Liver (tissue), 9 donors: ENCODE data around the gene LMF1. TPM values are rescaled to one million over a fixed set of nuclear protein-coding genes. Genes with fewer than 3 reads are reported as not detected.
A peak's percentile ranks its signal among the peaks of the same experiment; 100 is the strongest.

Experiments used
- DNase-seq: peaks from one replicate; pipeline ENCODE4 v3.0.0-alpha.2; 2017; ENCODE audit warnings: low spot score
- H3K27ac ChIP-seq, 2 donors: one replicate each; pipeline ENCODE4 v1.7.0; 2013; ENCODE audit warnings: inconsistent platforms in 2 of 2, low read length in 2 of 2, control low read depth in 1 of 2, low read depth in 1 of 2, mild to moderate bottlenecking in 1 of 2
- H3K27me3 ChIP-seq, 4 donors: one replicate each; pipeline versions ENCODE4 v1.6.1 to v1.7.0; 2013; ENCODE audit warnings: low read length in 3 of 4, inconsistent platforms in 1 of 4, mild to moderate bottlenecking in 1 of 4, moderate library complexity in 1 of 4; ENCODE audit not compliant: control insufficient read depth in 4 of 4, insufficient read depth in 4 of 4
- H3K36me3 ChIP-seq, 4 donors: one replicate each; pipeline versions ENCODE4 v1.6.1 to v1.7.0; 2013; ENCODE audit warnings: low read length in 3 of 4, mild to moderate bottlenecking in 3 of 4, low read depth in 1 of 4, moderate library complexity in 1 of 4; ENCODE audit not compliant: control insufficient read depth in 4 of 4, insufficient read depth in 3 of 4
- H3K4me1 ChIP-seq, 4 donors: one replicate each; pipeline versions ENCODE4 v1.6.1 to v1.7.0; 2013; ENCODE audit warnings: low read length in 3 of 4, mild to moderate bottlenecking in 3 of 4, moderate library complexity in 1 of 4; ENCODE audit not compliant: control insufficient read depth in 4 of 4, insufficient read depth in 4 of 4
- H3K4me3 ChIP-seq, 3 donors: one replicate each; pipeline versions ENCODE4 v1.6.1 to v1.7.0; 2013; ENCODE audit warnings: low read length in 3 of 3, control low read depth in 1 of 3, low read depth in 1 of 3, mild to moderate bottlenecking in 1 of 3
- H3K9ac ChIP-seq, 2 donors: one replicate each; pipeline ENCODE4 v1.7.0; 2013; ENCODE audit warnings: low read length in 2 of 2, mild to moderate bottlenecking in 2 of 2, moderate library complexity in 2 of 2, control low read depth in 1 of 2, low read depth in 1 of 2
- H3K9me3 ChIP-seq, 4 donors: one replicate each; pipeline versions ENCODE4 v1.6.1 to v1.7.0; 2013; ENCODE audit warnings: low read length in 3 of 4; ENCODE audit not compliant: control insufficient read depth in 4 of 4
- EGR1 ChIP-seq, 2 donors: IDR thresholded peaks; 2 replicates each; pipeline ENCODE4 v1.6.1; 2016 to 2018; ENCODE audit warnings: antibody characterized with exemption in 2 of 2, low read depth in 2 of 2
- FOXA1 ChIP-seq: IDR thresholded peaks from 2 replicates; pipeline ENCODE4 v1.6.1; 2016; ENCODE audit warnings: antibody characterized with exemption
- FOXA2 ChIP-seq: IDR thresholded peaks from 2 replicates; pipeline ENCODE4 v1.6.1; 2016; ENCODE audit warnings: antibody characterized with exemption
- GABPA ChIP-seq, 2 donors: IDR thresholded peaks in 1 of 2; conservative IDR thresholded peaks in 1 of 2; 2 replicates each; pipeline ENCODE4 v1.6.1; 2016; ENCODE audit warnings: antibody characterized with exemption in 2 of 2, mild to moderate bottlenecking in 1 of 2, moderate library complexity in 1 of 2
- HNF4A ChIP-seq, 2 donors: conservative IDR thresholded peaks; 2 replicates each; pipeline ENCODE4 v1.6.1; 2016; ENCODE audit warnings: antibody characterized with exemption in 2 of 2, mild to moderate bottlenecking in 2 of 2
- HNF4G ChIP-seq: IDR thresholded peaks from 2 replicates; pipeline ENCODE4 v1.6.1; 2016; ENCODE audit warnings: antibody characterized with exemption
- NR2F2 ChIP-seq: IDR thresholded peaks from 2 replicates; pipeline ENCODE4 v1.6.1; 2016; ENCODE audit warnings: antibody characterized with exemption
- RXRA ChIP-seq, 2 donors: IDR thresholded peaks; 2 replicates each; pipeline ENCODE4 v1.6.1; 2017 to 2018; ENCODE audit warnings: antibody characterized with exemption in 2 of 2, mild to moderate bottlenecking in 1 of 2
- TAF1 ChIP-seq: conservative IDR thresholded peaks from 2 replicates; pipeline ENCODE4 v1.6.1; 2016; ENCODE audit warnings: antibody characterized with exemption, mild to moderate bottlenecking
- YY1 ChIP-seq: IDR thresholded peaks from 2 replicates; pipeline ENCODE4 v1.6.1; 2016; ENCODE audit warnings: antibody characterized with exemption, mild to moderate bottlenecking
- ZBTB33 ChIP-seq: IDR thresholded peaks from 2 replicates; pipeline ENCODE4 v1.6.1; 2016; ENCODE audit warnings: antibody characterized with exemption
- WGBS: extraction: QIAGEN DNeasy Blood & Tissue Kit; methylation state at CpG from one replicate; pipeline ENCODE4 v1.1.7; 2013; 5-methylcytosine and 5-hydroxymethylcytosine counted together
- polyA plus RNA-seq, 2 donors: library from polyadenylated mRNA; stranded (reverse) in 1 of 2; unstranded in 1 of 2; fragments of 200-250 nt in 1 of 2; fragments of >200 nt in 1 of 2; fragmentation: Nextera tagmentation in 1 of 2; extraction: Ambion mirVana in 1 of 2; gene quantifications; one replicate each; pipeline versions ENCODE4 v1.2.1 to v1.2.3, GENCODE V29; 2013 to 2015
- total RNA-seq, 2 donors: library from RNA; depleted of rRNA; stranded (reverse); fragments of >200 nt; gene quantifications; one replicate each; pipeline ENCODE4 v1.2.3, GENCODE V29; 2014
- TF ChIP-seq, protein P1 (sequence below): fragments of 150-350 bp; IDR thresholded peaks from 2 replicates; pipeline ENCODE4 v1.5.1; 2017; ENCODE audit warnings: improper control_type of control experiment, low read depth, low read length; ENCODE audit not compliant: missing input control
- TF ChIP-seq, protein P2 (sequence below): IDR thresholded peaks from 2 replicates; pipeline ENCODE4 v1.6.1; 2016; ENCODE audit warnings: antibody characterized with exemption
- donor health status: healthy.
- donor health status: healthy.
- donor health status: healthy.
- donor health status: healthy.
- donor health status: healthy.

Gene LMF1
- total and polyA plus RNA-seq, 4 donors: 8.8 to 24.3 (median 12.6) TPM

DNA sequence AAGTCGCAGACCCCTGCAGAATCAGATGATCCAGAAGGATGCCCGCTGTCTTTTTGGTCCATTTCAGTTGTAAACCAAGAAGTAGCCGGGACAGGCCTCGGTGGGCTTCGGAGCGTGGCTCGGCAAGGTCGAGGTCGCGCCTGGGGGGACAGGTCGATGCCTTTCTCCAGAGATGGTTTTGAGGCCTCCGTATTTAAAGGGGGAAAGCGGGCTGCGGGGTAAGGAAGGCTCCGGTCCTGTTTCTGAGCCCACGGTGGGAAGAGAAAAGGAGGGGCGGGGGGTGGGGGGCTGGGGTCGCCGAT is 162.7 kb downstream of the LMF1 start:
- no peak for TF ChIP-seq NR2F2
- TF ChIP-seq, protein P1, sequence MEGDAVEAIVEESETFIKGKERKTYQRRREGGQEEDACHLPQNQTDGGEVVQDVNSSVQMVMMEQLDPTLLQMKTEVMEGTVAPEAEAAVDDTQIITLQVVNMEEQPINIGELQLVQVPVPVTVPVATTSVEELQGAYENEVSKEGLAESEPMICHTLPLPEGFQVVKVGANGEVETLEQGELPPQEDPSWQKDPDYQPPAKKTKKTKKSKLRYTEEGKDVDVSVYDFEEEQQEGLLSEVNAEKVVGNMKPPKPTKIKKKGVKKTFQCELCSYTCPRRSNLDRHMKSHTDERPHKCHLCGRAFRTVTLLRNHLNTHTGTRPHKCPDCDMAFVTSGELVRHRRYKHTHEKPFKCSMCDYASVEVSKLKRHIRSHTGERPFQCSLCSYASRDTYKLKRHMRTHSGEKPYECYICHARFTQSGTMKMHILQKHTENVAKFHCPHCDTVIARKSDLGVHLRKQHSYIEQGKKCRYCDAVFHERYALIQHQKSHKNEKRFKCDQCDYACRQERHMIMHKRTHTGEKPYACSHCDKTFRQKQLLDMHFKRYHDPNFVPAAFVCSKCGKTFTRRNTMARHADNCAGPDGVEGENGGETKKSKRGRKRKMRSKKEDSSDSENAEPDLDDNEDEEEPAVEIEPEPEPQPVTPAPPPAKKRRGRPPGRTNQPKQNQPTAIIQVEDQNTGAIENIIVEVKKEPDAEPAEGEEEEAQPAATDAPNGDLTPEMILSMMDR: no peak
- WGBS: 28% methylated on average over 19 of the region's 19 CpGs
- Histone ChIP-seq H3K36me3 (no peaks in the 10 kb centered on the region), H3K27me3 (peaks cover 0 to under 1% (median 0%) of the 10 kb centered on the region in 4 donors), H3K9me3 (no peaks in the 10 kb centered on the region), H3K9ac (no peak overlapping the region), H3K4me3 (peak overlapping the region; percentile 44 to 89 (median 63)), H3K27ac (no peak overlapping the region), H3K4me1 (peaks cover 0 to 10% (median 5%) of the 10 kb centered on the region in 4 donors)
- DNase-seq: no peak

- no peaks in the 10 kb centered on the region for H3K9me3 ChIP-seq
- H3K27me3 ChIP-seq: no peaks in the 10 kb centered on the region
- WGBS: 8% methylated on average over 80 of the region's 80 CpGs
- H3K4me3 ChIP-seq: peak overlapping the region; percentile 66 to 89 (median 85)
- peaks cover 0 to 10% (median 5%) of the 10 kb centered on the region in 4 donors for H3K4me1 ChIP-seq
- H3K36me3 ChIP-seq: no peaks in the 10 kb centered on the region
- peak overlapping the region; percentile 64 to 65 for H3K27ac ChIP-seq
- peak overlapping the region; percentile 1 to 65 for H3K9ac ChIP-seq
- peak; percentile 85 for DNase-seq
- TF ChIP-seq RXRA (IDR thresholded peaks at IDR 0.05): no peak
- no peak for TF ChIP-seq FOXA2
- no peak for TF ChIP-seq ZBTB33
- TF ChIP-seq HNF4A (conservative IDR thresholded peaks at IDR 0.05): no peak
- TF ChIP-seq HNF4G: no peak
- TF ChIP-seq, protein P1: no peak
- TF ChIP-seq EGR1 (IDR thresholded peaks at IDR 0.05; ENCODE audit: low read depth in 2 of 2): no peak
- peak; percentile 33 for TF ChIP-seq TAF1
- no peak for TF ChIP-seq NR2F2
- TF ChIP-seq FOXA1: no peak
- TF ChIP-seq GABPA (IDR thresholded peaks at IDR 0.05 in 1 of 2, conservative IDR thresholded peaks at IDR 0.05 in 1 of 2): peak; percentile 69 to 94
- TF ChIP-seq, protein P2, sequence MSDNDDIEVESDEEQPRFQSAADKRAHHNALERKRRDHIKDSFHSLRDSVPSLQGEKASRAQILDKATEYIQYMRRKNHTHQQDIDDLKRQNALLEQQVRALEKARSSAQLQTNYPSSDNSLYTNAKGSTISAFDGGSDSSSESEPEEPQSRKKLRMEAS: no peak
- peak; percentile 100 for TF ChIP-seq YY1
Observed at GRCh38 chr16:807347-808084, 163.3 kb downstream of the LMF1 start.
